IMR-90 (cell line): Measurements from ENCODE around the gene VNN1.
A peak's percentile ranks its signal among the peaks of the same experiment; 100 is the strongest.

Experiments
- CEBPB ChIP-seq: IDR thresholded peaks from 2 replicates; pipeline ENCODE4 v1.6.1; 2012; ENCODE audit warnings: low read depth, low read length, improper control_type of control experiment
- CHD1 ChIP-seq: IDR thresholded peaks from 2 replicates; pipeline ENCODE4 v1.6.1; 2012; ENCODE audit warnings: low read depth, low read length, improper control_type of control experiment
- CTCF ChIP-seq: conservative IDR thresholded peaks from 2 replicates; pipeline ENCODE4 v1.5.1; 2012; ENCODE audit warnings: mild to moderate bottlenecking, low read depth, low read length, improper control_type of control experiment
- RAD21 ChIP-seq: IDR thresholded peaks from 2 replicates; pipeline ENCODE4 v1.6.1; 2012; ENCODE audit warnings: low read length, improper control_type of control experiment

- TF ChIP-seq CTCF (no peak), CEBPB (0 out of 2 replicates have a peak, but pooled peaks have one; percentile 28), RAD21 (no peak), CHD1 (no peak)
Observed at GRCh38 chr6:132728616-132729015, 14.8 kb upstream of the VNN1 start.
